ENCODE data around the gene MEDAG.
"Not testable (repeated sequence)": the region's sequence is repeated elsewhere in the genome, so short reads cannot be mapped to it uniquely, and the experiment has no call there.

MEDAG gene

GRCh38 chr13:30910676-30911075, 4.6 kb downstream of the MEDAG start:
- DNase-seq = no peak

GRCh38 chr13:30915691-30916541, 9.8 kb downstream of the MEDAG start:
- DNase-seq = no peak

DNA sequence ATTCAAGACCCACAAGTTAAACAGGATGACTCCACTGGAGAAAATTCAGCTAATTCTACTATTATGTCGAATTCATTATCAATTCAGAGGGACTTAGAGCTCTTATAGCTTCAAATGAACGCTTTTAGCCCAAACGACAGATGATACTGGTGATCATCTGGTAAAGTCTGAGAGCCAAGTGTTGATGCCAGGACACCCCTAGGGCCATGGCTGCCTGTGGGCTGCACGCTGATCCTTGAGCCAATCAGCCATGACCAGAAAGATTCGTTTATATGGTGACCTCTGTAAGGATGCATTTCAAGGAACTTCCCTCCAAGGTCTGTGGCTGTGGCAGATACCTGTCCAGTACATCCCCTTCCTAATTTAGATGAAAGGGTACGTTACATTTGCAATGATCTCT, 10.9 kb downstream of the MEDAG start:
- no peak for DNase-seq

GRCh38 chr13:30918662-30919405, 12.8 kb downstream of the MEDAG start:
- no peak for DNase-seq

- DNase-seq = no peak
Measured at GRCh38 chr13:30920162-30920909, 14.3 kb downstream of the MEDAG start.

GRCh38 chr13:30923418-30923817, 17.3 kb downstream of the MEDAG start:
- DNase-seq = no peak

- DNase-seq = no peak
Measured at GRCh38 chr13:30924721-30925120, 18.6 kb downstream of the MEDAG start.

- no peak for DNase-seq
Measured at GRCh38 chr13:30925429-30925828, 19.4 kb downstream of the MEDAG start.

GRCh38 chr13:30926781-30927180, 20.7 kb downstream of the MEDAG start:
- no peak for DNase-seq

DNA sequence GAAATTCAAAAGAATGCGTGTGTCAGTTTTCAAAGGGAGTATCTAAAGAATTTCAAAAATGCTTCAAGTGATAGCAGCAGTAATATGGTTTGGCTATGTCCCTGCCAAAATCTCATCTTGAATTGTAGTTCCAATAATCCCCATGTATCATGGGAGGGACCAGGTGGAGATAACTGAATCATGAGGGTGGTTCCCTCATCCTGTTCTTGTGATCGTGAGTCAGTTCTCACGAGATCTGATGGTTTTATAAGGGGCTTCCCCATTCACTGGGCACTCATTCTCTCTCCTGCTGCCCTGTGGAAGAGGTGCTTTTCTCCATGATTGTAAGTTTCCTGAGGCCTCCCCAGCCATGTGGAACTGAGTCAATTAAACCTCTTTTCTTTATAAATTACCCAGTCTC, 21.1 kb downstream of the MEDAG start:
- DNase-seq = not testable (repeated sequence)

- no peak for DNase-seq
Measured at GRCh38 chr13:30927595-30927994, 21.5 kb downstream of the MEDAG start.

DNA sequence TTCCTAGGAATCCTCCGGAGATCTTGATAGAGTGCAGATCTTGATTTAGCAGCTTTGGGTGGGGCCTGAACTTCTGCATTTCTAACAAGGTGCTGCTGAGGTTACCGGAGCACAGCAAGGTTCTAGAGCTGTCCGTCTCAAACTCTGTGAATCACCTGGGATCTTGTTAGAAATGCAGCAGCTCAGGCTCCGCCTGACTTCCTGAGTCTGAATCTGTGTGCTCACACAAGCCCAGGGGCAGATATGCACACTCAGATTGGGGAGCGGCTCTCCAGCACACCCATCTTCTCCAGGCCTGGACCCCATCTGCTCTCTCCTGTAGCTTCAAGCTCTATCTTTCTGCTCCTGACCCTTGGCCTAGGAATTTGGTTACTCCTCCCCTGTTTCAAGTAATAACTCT, 22.9 kb downstream of the MEDAG start:
- DNase-seq = no peak

DNA sequence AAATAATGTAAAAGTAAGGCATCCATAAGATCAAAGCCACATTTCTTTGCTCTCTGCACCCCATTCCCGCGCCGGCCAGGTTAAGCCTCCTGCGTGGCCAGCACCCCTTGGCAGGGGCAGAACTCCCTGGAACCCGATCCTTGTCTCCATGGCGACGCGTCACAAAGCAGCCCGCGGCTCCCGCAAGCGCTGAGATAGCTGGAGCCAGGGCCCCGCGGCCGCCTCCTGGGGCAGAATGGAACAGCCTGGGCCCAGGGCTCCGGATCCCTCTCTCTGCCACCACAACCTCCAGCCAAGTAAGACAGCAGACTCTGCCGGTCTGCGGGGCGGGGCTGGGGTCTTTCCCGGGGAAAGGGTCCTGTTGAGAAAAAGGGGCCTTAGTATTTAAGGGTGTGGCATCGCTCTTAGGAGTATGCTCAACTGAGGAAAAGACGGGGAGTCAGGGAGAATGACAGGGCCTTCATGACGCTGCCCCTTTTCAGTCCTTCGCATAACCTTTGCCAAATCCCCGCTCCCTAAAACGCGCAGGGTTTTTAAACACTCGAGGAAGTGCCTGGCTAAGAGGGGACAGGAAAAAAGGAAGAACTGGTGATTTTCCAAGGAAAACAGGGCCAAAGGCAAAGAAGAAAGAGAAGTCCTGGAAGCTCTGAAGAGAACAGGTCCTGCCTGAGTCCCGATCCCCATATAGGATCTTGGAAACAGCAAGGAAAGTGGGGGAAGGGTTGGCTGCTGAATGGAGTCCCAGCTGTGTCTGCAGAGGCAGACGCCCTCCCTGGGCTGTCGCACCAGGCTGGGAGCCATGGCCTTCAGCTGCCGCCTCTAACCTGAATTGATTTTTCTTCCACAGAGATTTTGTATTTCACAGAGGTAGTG, 26.6 kb downstream of the MEDAG start, which contains the start of gene TEX26:
Gene TEX26, plus strand, starts transcription at position 176 of the 873 bp plus-strand sequence. Its CDS starts 60 bp downstream, at position 236.
- DNase-seq = no peak

DNA sequence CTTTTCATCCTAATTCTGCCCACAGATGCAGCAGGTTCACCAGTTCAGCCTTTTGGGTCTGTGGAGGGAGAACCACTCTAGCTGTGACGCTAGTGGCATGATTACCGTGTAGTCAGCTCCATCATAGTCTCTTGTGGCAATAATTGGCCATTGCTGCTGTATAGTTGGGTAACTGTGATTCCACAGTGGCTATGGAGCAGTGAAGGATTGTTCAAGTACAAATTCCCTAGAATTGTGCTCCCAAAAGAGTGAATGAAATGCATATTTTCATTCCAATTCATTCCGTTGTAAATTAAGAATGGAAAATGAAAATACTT, 27.2 kb downstream of the MEDAG start:
- no peak for DNase-seq

GRCh38 chr13:30934381-30934780, 28.3 kb downstream of the MEDAG start:
- DNase-seq = no peak

DNA sequence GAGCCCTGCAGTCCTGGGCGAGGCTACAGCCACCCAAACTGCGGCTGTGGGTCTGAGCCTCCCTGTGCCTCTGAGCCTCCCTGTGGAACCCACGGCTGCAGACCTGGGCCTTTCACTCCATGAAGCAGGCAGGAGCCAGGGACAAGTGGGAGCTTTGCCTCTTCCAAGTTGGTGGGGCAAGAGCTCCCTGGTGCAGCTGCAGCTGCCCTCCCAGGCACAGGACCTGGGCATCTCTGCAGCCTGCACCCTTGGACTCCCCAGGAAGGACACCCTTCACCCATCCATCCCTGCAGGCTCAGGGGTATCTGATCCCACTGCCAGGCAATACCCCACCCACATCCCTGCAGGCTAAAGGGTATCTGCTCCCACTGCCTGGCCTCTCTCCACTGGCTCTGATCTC, 28.7 kb downstream of the MEDAG start:
- no peak for DNase-seq

DNA sequence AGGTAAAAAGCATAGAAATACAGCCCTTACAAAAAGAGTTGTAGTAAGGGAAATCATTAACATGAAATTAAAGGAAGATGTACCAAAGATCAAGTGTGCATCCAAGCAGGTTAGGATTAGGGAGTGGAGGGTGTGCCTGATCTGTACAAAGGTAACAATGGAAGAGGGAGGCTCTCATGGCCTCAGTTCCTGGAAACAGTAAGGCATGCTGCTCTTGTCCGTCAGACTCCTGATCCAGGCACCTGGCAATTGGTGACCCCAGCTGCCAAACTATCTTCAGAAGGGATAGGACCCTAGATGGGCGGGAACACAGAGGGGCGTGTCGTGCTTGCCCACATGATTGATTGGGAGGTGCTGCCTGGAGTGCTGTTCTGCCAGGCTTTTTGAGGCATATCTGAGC, 30.9 kb downstream of the MEDAG start:
- no peak for DNase-seq

DNA sequence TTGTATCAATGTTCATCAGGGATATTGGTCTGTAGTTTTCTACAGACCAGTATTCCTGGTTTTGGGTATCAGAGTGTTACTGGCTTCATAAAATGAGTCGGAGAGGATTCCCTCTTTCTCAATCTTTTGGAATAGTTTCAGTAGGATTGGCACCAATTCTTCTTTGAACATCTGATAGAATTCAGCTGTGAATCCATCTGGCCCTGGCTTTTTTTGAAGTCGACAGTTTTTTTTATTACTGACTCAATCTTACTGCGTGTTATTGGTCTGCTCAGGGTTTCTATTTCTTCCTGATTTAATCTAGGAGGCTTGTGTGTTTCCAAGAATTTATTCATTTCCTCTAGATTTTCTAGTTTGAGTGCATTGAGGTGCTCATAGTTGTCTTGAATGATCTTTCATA, 37.8 kb downstream of the MEDAG start:
- no peak for DNase-seq

- DNase-seq = no peak
Measured at GRCh38 chr13:30957258-30957943, 51.3 kb downstream of the MEDAG start.

- DNase-seq = no peak
Measured at GRCh38 chr13:30959678-30960077, 53.6 kb downstream of the MEDAG start.

GRCh38 chr13:30963791-30964190, 57.7 kb downstream of the MEDAG start:
- DNase-seq = no peak

- DNase-seq = no peak
Measured at GRCh38 chr13:30965380-30965779, 59.3 kb downstream of the MEDAG start.

Measured in hippocampal formation (tissue), 2 donors.